ENCODE results near the gene ABCA8.
"Not testable (repeated sequence)": the region's sequence is repeated elsewhere in the genome, so short reads cannot be mapped to it uniquely, and the experiment has no call there.

The ABCA8 gene

DNA sequence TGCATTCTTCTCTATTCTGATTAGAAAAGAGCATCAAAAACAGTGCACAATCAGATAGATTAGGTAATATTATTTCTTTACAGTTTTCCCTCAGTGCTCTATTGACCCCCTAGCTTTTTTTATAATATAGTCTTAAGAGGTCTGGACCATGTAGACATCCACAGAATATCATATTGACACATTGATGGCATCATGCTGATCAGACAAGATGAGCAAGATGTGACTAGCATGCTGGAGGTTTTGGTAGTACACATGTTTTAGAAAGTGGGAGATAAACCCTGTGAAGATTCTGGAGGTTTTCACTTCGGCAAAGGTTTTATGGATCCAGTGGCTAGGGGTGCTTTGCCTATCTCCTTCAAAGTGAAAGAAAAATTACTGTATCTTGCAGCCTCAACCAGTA, 2.8 kb upstream of the ABCA8 start:
- no peak overlapping the region for H3K4me3 Mint-ChIP-seq
- no peak overlapping the region for H3K27ac Mint-ChIP-seq (ENCODE audit: low read depth)
- ATAC-seq (replicated peaks; ENCODE audit: extremely low read depth, poor library complexity, severe bottlenecking) (no peak), DNase-seq (ENCODE audit: low spot score in 2 of 2) (no peak)
- no peaks in the 10 kb centered on the region for H3K4me1 Mint-ChIP-seq
- peaks cover 3% of the 10 kb centered on the region for H3K36me3 Mint-ChIP-seq (ENCODE audit: insufficient read depth)
- H3K9me3 Mint-ChIP-seq, result no peaks in the 10 kb centered on the region
- H3K27me3 Mint-ChIP-seq, result peaks cover 5% of the 10 kb centered on the region

DNA sequence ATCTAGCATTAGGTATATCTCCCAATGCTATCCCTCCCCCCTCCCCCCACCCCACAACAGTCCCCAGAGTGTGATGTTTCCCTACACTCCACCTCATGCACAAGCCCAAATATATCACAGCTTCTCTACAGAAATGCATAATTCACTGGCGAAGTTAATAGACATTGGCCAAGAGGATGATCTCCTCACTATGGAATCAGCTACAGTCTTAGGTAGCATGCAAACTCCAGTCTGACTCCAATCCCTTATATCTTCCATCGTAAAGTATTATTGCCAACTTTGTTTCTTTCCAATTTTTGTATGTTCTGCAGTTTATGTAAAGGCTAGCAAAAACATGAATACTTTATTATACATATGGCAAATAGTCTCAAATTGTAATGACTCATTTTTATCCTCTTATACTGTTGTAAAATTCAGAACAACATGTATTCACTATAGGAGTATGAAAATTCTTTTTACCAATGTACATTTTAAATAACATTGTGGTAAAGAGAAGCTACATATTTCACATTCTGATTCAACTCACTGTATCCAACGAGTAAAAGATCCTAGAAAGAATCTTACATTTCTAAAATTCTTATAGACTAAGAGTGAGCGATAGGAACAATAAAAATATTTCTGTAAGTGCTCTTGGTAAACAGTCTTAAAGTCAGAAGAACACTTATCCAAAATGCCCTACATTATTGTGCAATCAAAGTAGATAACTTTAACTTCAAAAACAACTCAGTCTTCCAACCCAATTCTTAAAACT, 871 bp downstream of the ABCA8 start:
- ATAC-seq (replicated peaks; ENCODE audit: extremely low read depth, poor library complexity, severe bottlenecking), result no peak
- Mint-ChIP-seq H3K27me3 (peaks cover 14% of the 10 kb centered on the region), H3K36me3 (ENCODE audit: insufficient read depth) (peaks cover 5% of the 10 kb centered on the region), H3K9me3 (no peaks in the 10 kb centered on the region), H3K4me1 (no peaks in the 10 kb centered on the region), H3K27ac (ENCODE audit: low read depth) (no peak overlapping the region), H3K4me3 (no peak overlapping the region)
- no peak for DNase-seq (ENCODE audit: low spot score in 2 of 2)

DNA sequence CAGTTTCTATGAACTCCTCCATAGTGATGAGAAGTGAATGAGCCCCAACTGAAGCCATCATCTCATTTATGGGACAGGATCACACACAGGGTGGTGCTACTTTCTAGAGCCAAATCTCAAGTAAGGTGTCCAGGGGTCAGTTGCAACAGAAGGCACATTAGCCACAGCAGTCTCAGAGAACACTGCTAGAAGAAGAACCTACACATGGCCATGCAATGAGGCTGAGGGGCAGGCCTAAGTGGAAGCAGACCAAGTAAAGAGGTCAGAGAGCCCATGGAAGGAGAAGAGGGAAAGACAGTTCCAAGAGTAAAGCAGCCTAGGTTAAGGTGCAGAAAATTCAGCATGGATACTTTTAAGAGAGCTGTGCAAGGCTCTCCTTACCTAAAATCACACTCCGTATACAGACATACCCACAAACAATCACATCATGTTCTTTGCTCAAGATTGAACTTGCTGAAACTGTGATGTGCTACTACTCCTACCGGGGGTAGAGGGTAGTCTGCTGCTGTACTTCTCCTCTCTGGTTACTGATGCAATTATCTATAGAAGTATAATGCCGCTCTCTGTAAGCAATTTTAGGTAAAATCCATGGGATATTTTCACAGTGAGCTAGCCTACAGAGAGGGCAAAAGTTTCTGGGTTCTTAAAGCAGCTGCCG, 1.7 kb downstream of the ABCA8 start:
- ATAC-seq (replicated peaks; ENCODE audit: extremely low read depth, poor library complexity, severe bottlenecking), result no peak
- DNase-seq (ENCODE audit: low spot score in 2 of 2), result no peak
- peaks cover 14% of the 10 kb centered on the region for H3K27me3 Mint-ChIP-seq
- H3K9me3 Mint-ChIP-seq, result no peaks in the 10 kb centered on the region
- H3K4me1 Mint-ChIP-seq, result no peaks in the 10 kb centered on the region
- peaks cover 5% of the 10 kb centered on the region for H3K36me3 Mint-ChIP-seq (ENCODE audit: insufficient read depth)
- no peak overlapping the region for H3K27ac Mint-ChIP-seq (ENCODE audit: low read depth)
- H3K4me3 Mint-ChIP-seq, result no peak overlapping the region

DNA sequence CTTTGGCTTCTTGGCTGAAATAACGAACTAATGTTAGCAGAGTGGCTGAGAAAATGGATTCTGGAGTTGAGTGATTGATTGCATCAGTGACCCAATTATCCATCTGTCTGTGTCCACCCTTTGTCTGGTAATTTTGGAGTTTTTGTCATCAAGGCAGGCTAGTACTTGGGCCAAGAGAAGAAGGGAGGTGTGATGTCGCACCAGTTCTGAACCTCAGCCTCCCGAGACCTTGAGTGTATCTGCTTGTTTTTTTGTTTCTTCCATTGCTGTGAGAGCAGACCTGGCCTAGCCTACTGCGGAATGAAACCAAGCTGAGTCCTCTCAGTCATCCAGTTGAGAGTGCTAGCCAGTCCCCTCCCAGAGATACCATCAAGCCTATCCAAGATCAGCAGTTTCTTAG, 4.5 kb downstream of the ABCA8 start:
- DNase-seq (ENCODE audit: low spot score in 2 of 2), result no peak
- H3K27ac Mint-ChIP-seq (ENCODE audit: low read depth), result no peak overlapping the region
- H3K9me3 Mint-ChIP-seq, result no peaks in the 10 kb centered on the region
- no peak overlapping the region for H3K4me3 Mint-ChIP-seq
- no peak for ATAC-seq (replicated peaks; ENCODE audit: extremely low read depth, poor library complexity, severe bottlenecking)
- no peaks in the 10 kb centered on the region for H3K4me1 Mint-ChIP-seq
- peaks cover 5% of the 10 kb centered on the region for H3K36me3 Mint-ChIP-seq (ENCODE audit: insufficient read depth)
- peaks cover 14% of the 10 kb centered on the region for H3K27me3 Mint-ChIP-seq

DNA sequence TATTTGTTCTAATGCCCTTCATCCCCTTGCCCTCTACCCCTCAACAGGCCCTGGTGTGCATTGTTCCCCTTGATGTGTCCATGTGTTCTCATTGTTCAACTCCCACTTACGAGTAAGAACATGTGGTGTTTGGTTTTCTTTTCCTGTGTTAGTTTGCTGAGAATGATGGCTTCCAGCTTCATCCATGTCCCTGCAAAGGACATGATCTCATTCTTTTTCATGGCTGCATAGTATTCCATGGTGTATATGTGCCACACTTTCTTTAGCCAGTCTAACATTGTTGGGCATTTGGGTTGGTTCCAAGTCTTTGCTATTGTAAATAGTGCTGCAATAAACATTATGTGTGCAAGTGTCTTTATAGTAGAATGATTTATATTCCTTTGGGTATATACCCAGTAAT, 7.3 kb downstream of the ABCA8 start:
- H3K27me3 Mint-ChIP-seq, result peaks cover 10% of the 10 kb centered on the region
- not testable (repeated sequence) for H3K9me3 Mint-ChIP-seq; ATAC-seq (replicated peaks; ENCODE audit: extremely low read depth, poor library complexity, severe bottlenecking); DNase-seq (ENCODE audit: low spot score in 2 of 2); H3K36me3 Mint-ChIP-seq (ENCODE audit: insufficient read depth); H3K4me3 Mint-ChIP-seq; H3K4me1 Mint-ChIP-seq; H3K27ac Mint-ChIP-seq (ENCODE audit: low read depth)

DNA sequence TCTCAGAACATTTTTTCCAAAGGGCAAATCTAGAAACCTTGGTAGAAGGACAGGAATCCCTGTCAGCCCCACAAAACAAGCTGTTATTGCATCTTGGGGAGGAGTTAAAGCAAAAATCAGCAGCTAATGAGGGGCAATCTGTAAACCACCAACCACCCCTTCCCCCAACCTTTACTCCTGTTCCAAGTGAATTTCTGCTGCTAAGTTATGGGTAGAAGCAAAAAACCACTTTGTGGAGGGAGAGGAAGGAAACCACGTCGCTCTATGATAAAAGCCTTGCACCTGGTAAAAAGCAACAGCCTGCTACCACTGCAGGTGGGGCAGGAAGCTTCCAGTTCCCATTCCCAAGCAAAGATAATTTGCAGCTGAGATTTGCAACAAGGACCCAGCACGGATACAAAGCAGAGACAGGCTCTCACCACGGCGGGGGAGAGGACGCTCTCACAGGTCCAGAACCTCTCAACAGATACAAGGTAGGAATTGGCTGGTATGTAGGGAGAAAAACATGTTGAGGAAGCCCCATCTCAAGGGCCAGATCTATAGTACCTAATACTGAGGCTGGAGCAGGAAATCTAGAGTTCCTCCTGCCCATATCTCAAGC, 10.7 kb downstream of the ABCA8 start:
- Mint-ChIP-seq H3K36me3 (ENCODE audit: insufficient read depth) (no peaks in the 10 kb centered on the region), H3K27me3 (peaks cover 15% of the 10 kb centered on the region), H3K9me3 (no peaks in the 10 kb centered on the region), H3K27ac (ENCODE audit: low read depth) (no peak overlapping the region), H3K4me3 (no peak overlapping the region), H3K4me1 (no peaks in the 10 kb centered on the region)
- no peak for ATAC-seq (replicated peaks; ENCODE audit: extremely low read depth, poor library complexity, severe bottlenecking)
- no peak for DNase-seq (ENCODE audit: low spot score in 2 of 2)

DNA sequence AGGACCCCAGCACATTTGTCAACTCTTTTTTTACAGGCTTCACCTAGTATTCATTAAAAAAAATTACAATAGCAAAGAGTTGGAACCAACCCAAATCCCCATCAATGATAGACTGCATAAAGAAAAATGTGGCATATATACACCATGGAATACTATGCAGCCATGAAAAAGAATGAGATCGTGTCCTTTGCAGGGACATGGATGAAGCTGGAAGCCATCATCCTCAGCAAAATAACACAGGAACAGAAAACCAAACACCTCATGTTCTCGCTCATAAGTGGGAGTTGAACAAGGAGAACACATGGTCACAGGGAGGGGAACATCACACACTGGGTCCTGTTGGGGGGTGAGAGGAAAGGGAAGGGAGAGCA, 11.4 kb downstream of the ABCA8 start:
- not testable (repeated sequence) for H3K9me3 Mint-ChIP-seq; ATAC-seq (replicated peaks; ENCODE audit: extremely low read depth, poor library complexity, severe bottlenecking); H3K4me3 Mint-ChIP-seq; H3K27ac Mint-ChIP-seq (ENCODE audit: low read depth); DNase-seq (ENCODE audit: low spot score in 2 of 2); H3K36me3 Mint-ChIP-seq (ENCODE audit: insufficient read depth); H3K4me1 Mint-ChIP-seq
- peaks cover 15% of the 10 kb centered on the region for H3K27me3 Mint-ChIP-seq

DNA sequence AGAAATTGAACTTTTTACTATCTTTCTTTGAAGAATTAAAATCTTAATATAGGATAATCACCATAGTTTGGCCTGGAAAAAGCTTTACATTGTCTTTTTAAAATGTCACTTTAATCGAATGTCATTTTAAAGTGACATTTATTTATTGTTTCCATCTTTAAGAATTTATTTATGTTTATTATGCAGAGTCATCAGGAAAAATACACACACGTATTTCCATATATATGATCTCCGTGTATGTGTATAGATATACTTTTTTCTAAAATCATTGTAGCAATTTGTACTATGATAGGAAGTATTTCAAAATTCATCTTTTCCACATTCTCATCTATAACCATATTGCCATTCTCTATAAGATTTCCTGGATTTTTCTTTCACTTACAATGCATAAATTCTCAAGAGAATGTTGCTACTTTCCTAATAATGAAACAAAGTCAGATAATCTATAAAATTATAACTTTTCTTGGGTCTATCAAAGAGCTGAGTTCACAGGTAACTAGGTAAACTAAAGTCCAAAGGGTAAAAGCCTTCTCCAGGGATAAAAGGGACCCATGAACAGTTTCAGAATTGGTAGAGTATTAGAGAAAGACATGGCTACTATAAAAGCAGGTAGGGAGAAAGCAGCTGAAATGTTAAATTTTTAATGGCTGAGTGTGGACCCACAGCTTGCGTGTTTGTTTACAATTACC, 11.9 kb downstream of the ABCA8 start:
- ATAC-seq (replicated peaks; ENCODE audit: extremely low read depth, poor library complexity, severe bottlenecking), result no peak
- no peak overlapping the region for H3K4me3 Mint-ChIP-seq

DNA sequence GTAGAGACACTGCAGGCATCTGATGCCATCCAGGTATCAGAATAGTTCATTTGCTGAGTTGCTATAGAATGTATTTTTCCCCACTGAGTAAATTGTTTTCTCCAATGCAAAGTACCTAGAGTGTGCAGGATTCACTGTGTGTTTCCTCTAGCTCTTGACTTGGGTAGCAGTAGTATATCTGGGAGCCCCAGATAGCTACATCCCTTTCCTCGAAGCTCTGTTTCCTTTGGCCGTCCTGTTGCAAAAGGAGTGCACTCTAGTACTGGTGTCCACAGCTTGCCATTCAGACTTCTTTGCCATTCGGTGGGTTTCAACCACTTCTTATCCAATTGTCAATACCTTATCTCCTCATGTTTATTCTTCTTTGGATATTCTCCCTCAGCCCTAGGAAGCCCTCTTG, 12.8 kb downstream of the ABCA8 start:
- no peaks in the 10 kb centered on the region for H3K9me3 Mint-ChIP-seq
- ATAC-seq (replicated peaks; ENCODE audit: extremely low read depth, poor library complexity, severe bottlenecking), result no peak
- no peaks in the 10 kb centered on the region for H3K36me3 Mint-ChIP-seq (ENCODE audit: insufficient read depth)
- H3K27me3 Mint-ChIP-seq, result peaks cover 17% of the 10 kb centered on the region
- H3K4me3 Mint-ChIP-seq, result no peak overlapping the region
- H3K4me1 Mint-ChIP-seq, result no peaks in the 10 kb centered on the region
- no peak overlapping the region for H3K27ac Mint-ChIP-seq (ENCODE audit: low read depth)
- no peak for DNase-seq (ENCODE audit: low spot score in 2 of 2)

More for the DNA sequence above, 11.9 kb downstream of the ABCA8 start:
- Mint-ChIP-seq H3K27ac (ENCODE audit: low read depth) (no peak overlapping the region), H3K9me3 (no peaks in the 10 kb centered on the region), H3K36me3 (ENCODE audit: insufficient read depth) (no peaks in the 10 kb centered on the region), H3K4me1 (no peaks in the 10 kb centered on the region), H3K27me3 (peaks cover 15% of the 10 kb centered on the region)
- no peak for DNase-seq (ENCODE audit: low spot score in 2 of 2)

DNA sequence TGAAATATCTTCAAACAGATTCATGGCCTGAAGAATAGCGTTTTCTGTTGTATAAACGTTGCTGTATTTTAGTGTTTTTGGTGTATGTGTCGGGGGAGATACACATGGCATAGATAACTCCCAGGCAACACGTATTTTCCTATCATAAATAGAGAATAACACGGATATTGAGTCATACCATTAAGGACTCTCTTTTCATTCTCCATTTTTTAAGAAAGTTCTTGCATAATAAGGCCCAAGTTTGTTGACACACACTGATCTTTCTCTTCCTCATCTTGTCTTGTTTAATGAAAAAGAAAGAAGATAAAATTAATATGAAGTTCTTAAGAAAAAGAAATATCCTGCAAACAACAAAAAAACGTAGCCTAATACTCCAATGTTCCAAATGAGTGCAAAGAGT, 13.4 kb downstream of the ABCA8 start:
- no peak for DNase-seq (ENCODE audit: low spot score in 2 of 2)
- Mint-ChIP-seq H3K36me3 (ENCODE audit: insufficient read depth) (no peaks in the 10 kb centered on the region), H3K9me3 (no peaks in the 10 kb centered on the region), H3K4me3 (no peak overlapping the region), H3K4me1 (no peaks in the 10 kb centered on the region), H3K27me3 (peaks cover 23% of the 10 kb centered on the region), H3K27ac (ENCODE audit: low read depth) (no peak overlapping the region)
- no peak for ATAC-seq (replicated peaks; ENCODE audit: extremely low read depth, poor library complexity, severe bottlenecking)

DNA sequence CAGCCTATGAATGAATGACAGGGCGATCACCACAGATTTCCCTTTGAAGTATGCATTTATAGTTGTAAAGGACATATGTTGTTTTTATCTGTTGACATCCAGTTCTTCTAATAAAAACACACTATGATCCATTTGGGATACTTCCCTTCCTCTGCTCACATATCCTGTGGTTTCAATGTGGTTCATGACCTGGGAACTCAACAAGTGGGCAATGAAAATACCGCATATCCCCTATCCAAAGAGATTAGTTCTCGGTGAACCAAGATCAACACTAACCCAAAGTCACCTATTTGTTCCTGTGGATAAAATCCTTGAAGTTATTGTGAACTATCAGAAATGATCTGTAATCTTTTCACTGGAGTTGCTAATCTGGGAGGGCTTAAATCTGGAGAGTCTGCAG, 16.0 kb downstream of the ABCA8 start:
- H3K27me3 Mint-ChIP-seq, result peaks cover 35% of the 10 kb centered on the region
- H3K9me3 Mint-ChIP-seq, result no peaks in the 10 kb centered on the region
- no peaks in the 10 kb centered on the region for H3K36me3 Mint-ChIP-seq (ENCODE audit: insufficient read depth)
- DNase-seq (ENCODE audit: low spot score in 2 of 2), result no peak
- H3K4me3 Mint-ChIP-seq, result no peak overlapping the region
- ATAC-seq (replicated peaks; ENCODE audit: extremely low read depth, poor library complexity, severe bottlenecking), result no peak
- H3K4me1 Mint-ChIP-seq, result no peaks in the 10 kb centered on the region
- no peak overlapping the region for H3K27ac Mint-ChIP-seq (ENCODE audit: low read depth)

DNA sequence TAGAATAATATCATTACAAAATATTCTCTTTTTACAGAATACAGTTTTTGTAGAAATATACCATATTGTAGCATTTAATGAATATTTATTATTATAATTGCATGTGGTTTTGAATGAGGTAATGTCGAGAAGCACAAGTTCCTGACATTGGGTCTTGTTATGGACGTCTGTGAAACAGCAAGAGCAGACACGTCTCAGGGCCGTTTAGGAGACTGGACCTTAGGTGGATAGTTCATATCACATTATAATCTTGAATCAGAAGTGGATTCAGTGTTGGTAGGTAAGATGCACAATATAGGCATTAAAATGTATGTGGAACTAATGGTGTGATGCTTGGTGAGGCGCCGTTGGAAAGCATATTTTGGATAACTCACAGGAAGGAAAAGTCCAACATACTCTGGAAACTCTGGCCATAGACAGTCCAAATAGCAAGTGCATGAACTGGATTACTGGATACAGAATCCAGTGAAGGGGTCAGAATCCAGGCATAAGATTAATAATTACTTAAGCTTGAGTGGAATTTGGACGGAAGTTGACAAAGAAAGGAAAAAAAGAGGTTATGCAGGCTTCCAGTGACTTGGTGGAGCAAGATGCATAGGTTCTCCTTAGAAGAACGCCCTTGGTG, 17.2 kb downstream of the ABCA8 start:
- H3K4me3 Mint-ChIP-seq, result no peak overlapping the region

More for the DNA sequence above, 17.2 kb downstream of the ABCA8 start:
- H3K36me3 Mint-ChIP-seq (ENCODE audit: insufficient read depth), result no peaks in the 10 kb centered on the region
- DNase-seq (ENCODE audit: low spot score in 2 of 2), result no peak
- H3K9me3 Mint-ChIP-seq, result no peaks in the 10 kb centered on the region
- ATAC-seq (replicated peaks; ENCODE audit: extremely low read depth, poor library complexity, severe bottlenecking), result no peak
- H3K27ac Mint-ChIP-seq (ENCODE audit: low read depth), result no peak overlapping the region
- H3K4me1 Mint-ChIP-seq, result no peaks in the 10 kb centered on the region
- H3K27me3 Mint-ChIP-seq, result peaks cover 35% of the 10 kb centered on the region
